Eye (tissue), 1 donor: ENCODE data around the gene VWA5A.
"Not testable (repeated sequence)": the region's sequence is repeated elsewhere in the genome, so short reads cannot be mapped to it uniquely, and the experiment has no call there.

Experiments
- DNase-seq: peaks from one replicate; pipeline ENCODE4 v3.0.0-alpha.2; 2015

VWA5A gene

DNA sequence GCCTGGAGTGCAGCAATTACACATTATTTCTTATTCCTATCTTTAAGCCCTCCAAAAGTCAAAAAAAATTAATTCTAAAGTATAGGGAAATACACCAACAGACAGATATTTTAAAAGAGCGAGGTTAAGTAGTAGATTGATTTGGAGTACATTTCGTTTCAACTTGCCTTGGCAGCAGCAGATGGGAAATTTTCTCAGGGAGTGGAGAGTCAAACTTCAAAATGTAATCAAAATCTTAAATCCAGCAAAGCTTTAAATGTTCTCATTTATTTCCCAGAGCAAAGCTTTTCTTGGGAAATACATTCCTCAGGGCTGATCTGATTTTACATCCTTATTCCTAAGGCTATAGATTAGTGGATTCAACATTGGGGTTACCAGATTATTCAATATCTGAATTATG lies 21.9 kb upstream of the VWA5A start:
- DNase-seq, result no peak

DNA sequence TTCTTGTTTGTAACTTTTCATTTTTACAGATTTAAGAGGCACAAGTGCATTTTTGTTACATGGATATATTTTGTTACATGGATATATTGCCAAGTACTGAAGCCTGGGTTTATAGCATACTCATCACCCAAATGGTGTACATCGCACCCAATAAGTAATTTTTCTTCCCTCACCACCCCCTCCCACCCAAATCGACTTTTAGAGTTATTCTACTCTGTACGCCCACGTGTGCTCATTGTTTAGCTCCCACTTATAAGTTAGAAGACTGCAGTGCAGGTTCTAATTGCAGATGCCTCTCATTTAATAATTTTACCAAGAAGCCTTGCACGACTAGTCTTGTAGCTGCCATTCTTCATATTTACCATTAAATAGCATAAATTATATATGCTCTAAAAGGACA lies 20.5 kb upstream of the VWA5A start:
- no peak for DNase-seq

DNA sequence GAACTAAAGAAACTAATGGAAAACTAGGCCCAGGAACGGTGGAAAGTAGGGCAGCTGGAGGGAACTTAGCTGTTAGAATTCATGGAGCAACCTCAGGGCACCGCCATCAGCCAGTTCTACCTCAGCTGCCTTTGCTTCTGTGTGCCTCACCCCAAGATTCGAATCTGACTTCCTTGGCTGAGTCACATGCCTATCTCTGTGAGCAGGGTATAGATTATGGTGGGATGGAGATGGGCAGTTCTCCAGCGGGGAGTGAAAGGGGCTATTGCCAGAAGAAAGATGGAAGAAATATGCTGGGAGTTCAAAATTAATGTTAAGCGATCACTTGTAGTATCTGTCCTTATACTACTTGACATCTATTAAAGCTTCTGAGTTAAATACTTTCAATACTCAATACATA lies 18.9 kb upstream of the VWA5A start:
- no peak for DNase-seq

DNA sequence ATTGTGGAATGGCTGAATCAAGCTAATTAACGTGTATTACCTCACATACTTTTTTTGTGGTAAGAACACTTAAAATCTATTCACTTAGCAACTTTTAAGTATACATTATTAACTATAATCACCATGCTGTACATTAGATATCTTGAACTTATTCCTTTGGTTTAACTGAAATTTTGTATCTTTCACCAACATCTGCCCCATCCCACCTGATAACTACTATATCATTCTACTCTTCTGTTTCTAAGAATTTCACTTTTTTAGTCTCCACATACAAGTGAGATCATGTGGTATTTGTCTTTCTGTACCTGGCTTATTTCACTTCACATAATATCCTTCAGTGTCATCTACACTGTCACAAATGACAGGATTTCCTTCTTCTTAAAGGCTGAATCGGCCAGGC lies 17.1 kb upstream of the VWA5A start:
- no peak for DNase-seq

DNA sequence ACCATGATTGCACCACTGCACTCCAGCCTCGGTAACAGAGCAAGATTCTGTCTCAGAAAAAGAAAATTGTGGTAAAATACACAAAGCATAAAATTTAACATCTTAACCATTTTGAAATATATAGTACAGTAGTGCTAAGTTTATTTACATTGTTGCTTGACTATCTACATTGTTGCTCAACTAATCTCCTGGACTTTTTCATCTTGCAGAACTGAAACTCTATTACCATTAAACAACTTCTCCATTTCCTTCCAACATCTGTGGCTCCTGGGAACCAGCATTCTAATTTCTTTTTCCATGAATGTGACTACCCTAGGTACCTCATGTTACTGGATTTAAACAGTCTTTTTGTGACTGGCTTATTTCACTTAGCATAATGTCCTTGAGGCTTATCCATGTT lies 13.5 kb upstream of the VWA5A start:
- no peak for DNase-seq

DNA sequence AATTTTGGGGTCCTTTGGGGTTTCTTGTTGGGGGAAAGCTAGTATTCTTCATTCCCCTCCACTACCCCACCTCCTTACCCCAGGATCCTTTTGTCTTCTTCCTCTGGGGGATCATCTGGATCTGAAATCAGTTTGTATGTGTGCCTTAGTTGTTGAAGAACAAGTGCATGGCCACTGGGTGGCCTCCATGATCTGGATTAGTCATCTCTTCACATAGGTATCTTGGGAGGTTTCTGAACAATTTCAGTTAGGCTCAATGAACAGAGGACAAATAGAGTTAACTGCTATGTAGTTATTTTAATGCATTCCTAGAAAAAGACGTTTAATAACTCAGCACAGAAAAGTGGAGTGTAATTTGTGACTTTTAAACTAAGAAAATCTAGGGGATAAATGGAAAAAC lies 7.1 kb upstream of the VWA5A start:
- DNase-seq, result no peak

DNA sequence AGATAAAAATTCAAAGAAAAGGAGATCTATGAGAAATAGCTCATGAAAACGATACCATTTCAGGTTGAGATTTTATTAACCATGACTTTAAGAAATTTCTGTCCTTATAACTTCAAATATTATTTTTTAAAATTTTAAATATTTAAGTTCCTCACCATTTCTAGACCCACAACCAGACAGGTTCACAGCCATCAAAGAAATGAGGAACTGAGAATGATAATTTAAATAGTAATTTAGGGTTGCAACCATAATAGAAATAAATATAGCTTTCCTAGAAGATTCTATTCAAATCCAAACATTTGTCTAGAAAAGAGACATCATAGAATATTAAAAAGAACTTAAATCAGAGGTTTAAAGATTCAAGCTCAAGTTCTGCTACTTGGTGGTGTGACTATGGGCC lies 5.9 kb upstream of the VWA5A start:
- no peak for DNase-seq

DNA sequence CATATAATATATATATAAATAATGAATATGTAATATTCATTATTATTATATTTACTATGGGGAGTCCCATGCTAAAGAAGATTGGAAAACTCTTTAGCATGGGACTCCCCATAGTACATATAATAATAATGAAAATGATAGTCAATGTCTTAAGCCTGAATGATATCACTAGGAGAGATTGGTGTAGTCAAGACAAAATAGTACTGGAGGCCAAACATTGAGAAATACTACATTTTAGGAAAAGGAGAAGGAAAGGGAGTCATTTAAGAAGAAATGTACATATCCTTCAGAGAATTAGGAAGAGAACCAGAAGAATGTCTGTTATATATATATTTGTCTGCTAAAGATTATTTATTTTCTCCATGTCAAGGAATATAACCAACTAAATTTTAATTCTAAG lies 5.0 kb upstream of the VWA5A start:
- DNase-seq, result no peak

DNA sequence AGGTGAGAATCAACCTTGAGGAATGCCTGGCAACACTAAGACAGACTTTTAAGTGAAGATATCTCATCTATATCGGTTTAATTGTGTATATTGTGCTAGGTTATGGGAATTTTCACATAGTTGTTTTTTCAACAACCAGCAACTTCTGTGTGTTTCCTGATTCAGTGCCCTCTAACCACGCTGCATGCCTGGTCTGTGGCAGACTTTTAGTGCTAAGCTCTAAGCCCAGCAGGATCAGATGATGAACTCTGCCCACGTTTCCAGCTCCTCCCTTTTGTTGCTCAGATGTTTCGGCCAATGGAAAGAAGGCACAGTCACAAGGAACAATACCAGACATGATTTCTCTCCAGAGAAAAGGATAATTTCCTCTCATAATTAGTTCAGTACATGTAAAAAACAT lies 1.4 kb upstream of the VWA5A start:
- no peak for DNase-seq

DNA sequence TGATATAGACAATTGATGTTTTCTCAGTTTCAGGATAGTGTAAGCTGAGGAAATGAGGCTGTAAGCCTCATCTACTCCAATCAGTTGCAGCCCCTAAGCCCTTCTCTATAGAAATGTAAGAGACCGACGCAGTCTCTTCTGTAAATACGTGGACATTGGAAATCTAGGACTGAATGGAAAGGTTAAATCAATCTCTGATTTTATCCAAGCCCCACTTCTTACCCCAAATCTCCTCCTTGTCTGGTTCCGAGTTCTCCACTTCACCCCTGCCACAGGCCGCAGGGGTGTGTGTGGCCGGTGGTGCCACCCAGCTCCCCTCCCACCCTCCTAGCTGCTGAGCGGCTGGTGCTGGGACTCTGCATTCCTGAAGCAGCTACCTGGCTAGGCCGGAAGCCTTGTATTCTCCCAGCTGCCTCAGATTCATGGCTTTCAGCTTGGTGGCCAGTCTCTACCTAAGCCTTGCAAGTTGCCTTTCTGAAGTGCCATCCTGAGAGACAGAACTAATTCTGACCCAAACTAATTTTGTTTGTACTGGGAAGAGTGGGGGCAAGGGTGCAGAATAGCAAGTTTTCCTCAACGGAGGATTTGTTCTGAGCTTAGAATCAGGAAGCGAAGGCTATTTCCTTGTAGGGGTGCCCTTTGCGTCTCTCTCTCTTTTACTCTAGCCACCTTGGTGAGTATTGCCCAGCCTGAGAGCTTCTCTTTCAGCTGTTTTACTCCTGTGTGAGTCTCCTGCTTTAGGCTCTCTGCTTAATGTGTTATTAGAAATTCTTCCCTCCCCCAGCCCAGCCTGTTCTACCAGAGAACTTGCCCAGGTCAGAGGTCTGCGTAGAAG lies 749 bp downstream of the VWA5A start:
- DNase-seq, result no peak

DNA sequence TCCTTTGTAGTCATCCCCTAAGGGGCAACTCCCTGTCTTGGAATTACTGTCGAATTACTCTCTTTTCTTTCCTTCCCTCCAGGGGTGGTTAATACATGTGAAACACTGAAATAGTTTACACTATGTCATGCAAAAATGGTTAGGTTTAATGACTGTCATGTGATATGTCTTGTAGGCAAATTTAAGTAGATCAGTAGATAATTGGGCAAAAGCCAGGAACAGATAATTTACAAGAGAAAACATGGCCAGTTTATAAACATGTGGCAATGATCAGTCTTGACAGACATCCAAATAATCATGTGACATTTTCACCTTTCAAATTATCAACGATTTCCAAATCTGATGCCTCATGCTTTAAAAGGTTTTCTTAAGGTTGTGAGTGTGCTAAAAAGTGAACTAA lies 3.9 kb downstream of the VWA5A start:
- no peak for DNase-seq

DNA sequence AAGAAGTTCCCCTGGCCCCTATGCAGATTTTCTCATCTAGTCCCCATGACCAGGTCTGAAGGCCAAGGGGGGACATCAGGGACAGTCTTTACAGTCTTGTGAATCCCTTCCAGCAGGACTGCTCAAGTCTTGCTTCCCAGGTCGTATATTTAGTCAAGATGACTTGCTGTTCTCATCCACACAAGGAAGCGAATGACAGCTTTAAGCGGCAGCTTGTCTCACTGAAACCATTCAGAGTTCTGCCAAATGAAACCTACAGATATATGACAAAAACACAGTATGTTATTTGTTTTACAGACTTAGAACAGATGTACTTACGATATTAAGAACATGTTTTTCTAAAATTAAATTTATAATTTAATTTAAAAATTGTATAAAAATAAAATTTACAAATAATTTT lies 5.6 kb downstream of the VWA5A start:
- DNase-seq, result no peak

DNA sequence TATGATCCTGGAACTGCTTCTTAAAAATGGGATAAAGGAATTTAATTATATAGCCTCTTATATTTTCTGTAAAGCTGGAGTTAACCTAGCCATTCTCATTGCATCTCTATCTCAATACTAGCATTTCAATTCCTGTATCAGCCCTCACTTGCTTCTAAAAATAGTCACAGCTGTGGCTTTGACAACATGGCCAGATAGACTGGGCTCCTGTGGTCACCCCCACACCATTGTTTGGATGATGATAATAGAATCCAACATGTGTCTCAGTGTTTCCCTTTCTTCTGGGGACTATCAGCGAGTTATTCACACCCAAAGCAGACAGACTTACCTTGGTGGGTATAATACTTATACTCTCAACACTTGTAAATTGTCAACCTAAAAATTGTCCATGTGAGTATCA lies 6.9 kb downstream of the VWA5A start:
- DNase-seq, result no peak

DNA sequence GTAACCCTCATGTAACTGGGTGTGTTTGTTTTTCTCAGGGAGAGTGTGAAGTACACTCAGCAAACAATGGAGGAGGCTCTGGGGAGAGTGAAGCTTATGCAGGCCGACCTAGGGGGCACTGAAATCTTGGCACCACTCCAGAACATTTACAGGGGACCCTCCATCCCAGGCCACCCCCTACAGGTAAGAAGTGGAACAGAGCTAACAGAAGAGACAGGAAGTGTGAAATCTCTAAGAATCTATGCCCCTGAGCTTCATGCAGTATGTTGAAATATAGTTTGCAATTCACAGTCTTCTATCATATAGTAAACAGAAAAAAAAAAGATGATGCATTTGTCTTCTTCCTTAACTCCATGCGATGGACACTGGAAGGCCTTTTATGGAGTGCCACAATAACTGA lies 8.4 kb downstream of the VWA5A start:
- DNase-seq, result no peak

DNA sequence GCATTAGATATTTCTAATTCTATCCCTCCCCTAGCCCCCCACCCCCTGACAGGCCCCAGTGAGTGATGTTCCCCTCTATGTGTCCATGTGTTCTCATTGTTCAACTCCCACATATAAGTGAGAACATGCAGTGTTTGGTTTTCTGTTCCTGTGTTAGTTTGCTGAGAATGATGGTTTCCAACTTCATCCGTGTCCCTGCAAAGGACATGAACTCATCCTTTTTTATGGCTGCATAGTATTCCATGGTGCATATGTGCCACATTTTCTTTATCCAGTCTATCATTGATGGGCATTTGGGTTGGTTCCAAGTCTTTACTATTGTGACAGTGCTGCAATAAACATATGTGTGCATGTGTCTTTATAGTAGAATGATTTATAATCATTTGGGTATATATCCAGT lies 11.9 kb downstream of the VWA5A start:
- not testable (repeated sequence) for DNase-seq

DNA sequence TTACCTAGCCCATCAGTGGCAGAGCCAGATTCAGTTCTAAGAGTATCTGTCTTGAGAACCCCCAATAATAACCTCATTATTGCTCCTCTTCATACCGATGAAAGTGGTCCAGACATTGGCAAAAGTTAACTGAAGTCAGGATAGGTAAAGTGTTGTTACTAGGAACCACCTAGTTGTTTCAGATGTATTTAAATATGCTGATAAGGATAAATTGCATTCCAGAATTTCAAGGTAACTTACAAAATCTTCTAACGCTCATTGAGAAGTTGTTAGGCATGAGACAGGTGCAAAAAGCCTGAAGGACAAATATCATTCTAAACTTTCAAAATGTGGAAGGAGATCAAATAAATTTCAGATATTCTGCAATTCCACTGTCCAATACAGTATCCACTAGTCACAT lies 27.8 kb downstream of the VWA5A start:
- no peak for DNase-seq

DNA sequence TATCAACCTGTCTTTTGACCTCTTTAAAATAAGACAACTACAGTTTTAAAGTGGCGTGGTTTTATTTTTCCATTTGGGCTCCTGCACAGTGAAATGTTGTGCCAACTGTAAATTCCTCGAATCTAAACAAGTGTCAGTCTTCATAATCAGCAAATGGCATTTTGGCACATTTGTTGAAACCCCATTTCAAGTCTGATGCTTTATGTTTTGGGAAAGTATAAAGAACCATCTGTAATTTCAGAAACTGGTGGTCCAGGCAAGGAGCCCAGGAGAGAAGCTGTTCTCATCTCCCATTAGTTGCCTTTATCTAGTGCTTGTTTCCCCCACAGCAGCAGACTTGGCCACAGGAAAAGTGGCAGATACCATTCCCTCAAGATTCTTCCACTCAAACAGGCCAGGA lies 32.7 kb downstream of the VWA5A start:
- DNase-seq, result peak; percentile 7

DNA sequence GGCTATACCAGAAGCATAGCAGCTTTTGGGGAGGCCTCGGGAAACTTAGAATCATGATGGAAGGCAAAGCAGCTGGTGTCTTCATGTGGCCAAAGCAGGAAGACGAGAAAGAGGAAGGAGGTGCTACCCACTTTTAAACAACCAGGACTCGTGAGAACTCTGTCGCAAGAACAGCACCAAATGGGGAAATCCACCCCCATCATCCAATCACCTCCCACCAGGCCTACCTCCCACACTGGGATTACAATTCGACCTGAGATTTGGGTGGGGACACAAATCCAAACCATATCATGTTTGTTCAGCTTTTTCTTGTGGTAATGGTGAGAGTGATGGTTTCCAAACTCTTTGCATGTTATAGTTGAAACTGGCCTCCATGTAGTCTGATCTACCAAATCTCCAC lies 35.4 kb downstream of the VWA5A start:
- DNase-seq, result no peak

DNA sequence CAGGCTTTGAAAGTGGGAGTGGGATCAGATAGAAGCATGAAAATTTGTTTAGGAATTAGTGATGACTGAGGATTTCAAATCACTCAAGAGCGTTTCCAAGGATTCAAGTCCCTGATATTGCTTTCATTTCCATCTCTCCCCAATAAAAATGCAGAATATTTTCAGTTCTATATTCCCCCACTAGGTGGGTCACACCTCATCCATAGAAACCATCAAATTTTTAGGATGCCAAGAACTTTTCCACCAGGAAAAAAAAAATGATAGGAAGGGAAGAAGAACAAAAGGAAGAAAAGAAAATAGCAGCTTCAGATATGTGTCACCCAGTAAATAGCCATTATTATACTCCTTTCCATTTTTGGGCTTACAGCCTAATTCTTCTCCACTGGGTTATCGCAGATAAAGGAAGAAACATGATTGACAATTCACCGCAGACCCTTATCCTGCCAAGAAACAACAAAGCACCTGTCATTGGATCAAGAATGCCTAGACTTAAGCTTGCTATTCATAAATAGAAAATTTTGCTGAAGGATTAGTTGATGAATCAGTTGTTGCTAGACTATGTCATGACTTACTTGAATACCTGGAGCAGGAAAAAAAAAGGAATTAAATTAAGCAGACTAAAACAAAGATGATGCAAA lies 37.6 kb downstream of the VWA5A start:
- no peak for DNase-seq

DNA sequence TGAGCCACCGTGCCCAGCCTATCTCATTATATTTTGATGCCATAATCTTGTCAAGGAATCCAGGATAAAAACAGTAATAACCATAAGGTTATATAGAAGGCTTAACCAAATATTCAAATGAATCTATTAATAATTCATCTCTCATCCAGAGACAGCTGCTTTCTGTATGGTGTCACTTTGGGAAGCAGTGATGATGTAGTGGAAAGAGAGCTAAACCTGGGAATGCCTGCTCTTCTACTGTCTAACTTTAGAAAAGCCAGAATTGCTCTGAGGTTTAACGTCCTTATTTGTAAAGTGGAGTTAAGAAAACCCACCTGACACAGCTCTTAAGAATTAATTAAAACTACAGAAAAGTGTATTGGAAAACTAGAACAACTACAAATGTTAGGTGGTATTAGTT lies 38.6 kb downstream of the VWA5A start:
- DNase-seq, result no peak

DNA sequence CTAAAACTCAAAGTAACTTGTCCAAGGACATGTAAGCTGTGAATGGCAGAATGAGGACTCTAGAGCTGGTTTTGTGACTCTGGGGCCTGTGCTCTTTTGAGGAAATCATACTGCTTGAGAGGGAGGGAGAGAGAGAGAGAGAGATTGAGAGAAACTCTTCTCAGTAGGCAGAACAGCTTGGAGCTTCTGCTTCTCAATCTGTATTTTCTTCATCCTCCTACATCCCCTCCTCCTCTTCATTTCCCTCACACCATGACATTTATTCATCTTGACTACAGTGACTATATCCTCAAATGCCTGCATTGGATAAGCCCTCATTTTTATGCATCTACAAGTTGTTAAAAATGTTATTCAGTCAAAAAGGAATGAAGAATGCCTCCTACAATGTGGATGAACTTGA lies 44.2 kb downstream of the VWA5A start:
- no peak for DNase-seq

DNA sequence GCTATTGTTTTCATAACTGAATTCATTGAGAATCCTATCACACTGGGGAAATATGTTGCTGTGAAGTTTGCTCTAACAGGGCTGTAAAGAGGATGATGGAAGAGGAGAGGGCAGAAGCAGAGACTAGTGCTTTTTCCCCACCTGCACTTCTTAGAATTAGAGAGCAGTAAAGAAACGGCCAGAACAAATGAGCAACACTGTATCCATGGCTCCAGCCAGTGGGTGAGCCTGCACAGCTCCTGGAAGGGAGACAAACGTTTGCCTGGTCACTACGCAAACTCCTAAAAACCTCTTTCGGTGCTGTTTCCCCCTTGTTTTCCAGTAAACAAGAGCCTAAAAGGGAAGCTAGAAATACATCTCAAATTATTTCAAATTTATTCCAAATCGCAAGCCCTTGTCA lies 45.7 kb downstream of the VWA5A start:
- DNase-seq, result no peak

DNA sequence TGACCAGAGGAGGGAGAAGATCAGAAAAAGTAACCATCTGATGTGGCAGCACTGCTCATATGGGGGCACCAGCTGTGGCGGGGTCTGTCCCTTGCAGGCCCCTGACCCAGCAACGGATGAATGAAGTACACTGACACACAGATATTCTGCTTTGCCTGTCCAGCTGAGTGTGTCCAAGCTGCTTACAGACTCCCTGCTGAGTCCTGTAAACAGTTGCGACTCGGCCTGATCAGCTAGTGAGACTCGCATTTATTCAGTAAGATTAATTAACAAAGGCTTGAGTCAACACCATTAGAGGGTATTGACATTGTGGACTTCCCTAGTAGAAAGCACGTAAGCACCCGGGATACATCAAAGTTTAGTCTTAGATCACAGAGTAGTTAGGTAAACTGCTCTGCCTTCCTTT lies 52.6 kb downstream of the VWA5A start:
- peak; percentile 29 for DNase-seq

DNA sequence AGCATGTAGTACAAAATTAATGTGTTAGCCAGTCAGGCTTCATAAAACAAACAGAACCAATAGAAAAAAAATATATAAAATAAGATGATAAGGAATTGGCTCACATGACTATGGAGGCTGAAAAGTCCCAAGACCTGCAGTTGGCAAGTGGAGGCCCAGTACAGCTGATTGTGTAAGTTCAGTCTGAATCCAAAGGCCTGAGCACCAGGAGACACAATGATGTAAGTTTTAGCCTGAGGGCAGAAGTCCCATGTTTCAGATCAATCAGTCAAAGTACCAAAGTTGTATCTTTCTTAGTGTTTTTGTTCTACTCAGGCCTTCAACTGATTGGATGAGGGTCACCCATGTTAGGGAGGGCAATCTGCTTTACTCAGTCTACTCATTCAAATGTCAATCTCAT lies 53.5 kb downstream of the VWA5A start:
- no peak for DNase-seq

DNA sequence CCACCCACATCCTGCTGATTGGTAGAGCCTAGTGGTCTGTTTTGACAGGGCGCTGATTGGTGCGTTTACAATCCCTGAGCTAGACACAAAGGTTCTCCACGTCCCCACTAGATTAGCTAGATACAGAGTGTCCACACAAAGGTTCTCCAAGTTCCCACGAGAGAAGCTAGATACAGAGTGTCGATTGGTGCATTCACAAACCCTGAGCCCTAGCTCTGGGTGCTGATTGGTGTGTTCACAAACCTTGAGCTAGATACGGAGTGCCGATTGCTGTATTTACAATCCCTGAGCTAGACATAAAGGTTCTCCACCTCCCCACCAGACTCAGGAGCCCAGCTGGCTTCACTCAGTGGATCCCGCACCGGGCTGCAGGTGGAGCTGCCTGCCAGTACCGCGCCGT lies 55.1 kb downstream of the VWA5A start:
- not testable (repeated sequence) for DNase-seq
